Fibroblast of the aortic adventitia (primary cell): Measurements from ENCODE around the gene EDEM3. TPM values are rescaled to one million over a fixed set of nuclear protein-coding genes. Genes with fewer than 3 reads are reported as not detected.

Experiments used
- DNase-seq: peaks from one replicate; pipeline ENCODE4 v3.0.0-alpha.2; 2010; ENCODE audit warnings: low read depth
- H3K4me3 ChIP-seq: 2 replicates; pipeline ENCODE4 v1.5.1; 2011; ENCODE audit warnings: low read depth, mild to moderate bottlenecking, control low read depth, low read length, moderate library complexity
- CTCF ChIP-seq: IDR thresholded peaks from 2 replicates; pipeline ENCODE4 v1.5.1; 2011; ENCODE audit warnings: mild to moderate bottlenecking, low read length, control low read depth, inconsistent platforms; ENCODE audit not compliant: insufficient read depth
- total RNA-seq: library from RNA; depleted of rRNA; stranded (reverse); fragments of >200 nt; gene quantifications from 2 replicates; pipeline ENCODE4 v1.2.3, GENCODE V29; 2012; ENCODE audit warnings: low replicate concordance

Gene EDEM3
- total RNA-seq, 1 donor, result 47.0 TPM

DNA sequence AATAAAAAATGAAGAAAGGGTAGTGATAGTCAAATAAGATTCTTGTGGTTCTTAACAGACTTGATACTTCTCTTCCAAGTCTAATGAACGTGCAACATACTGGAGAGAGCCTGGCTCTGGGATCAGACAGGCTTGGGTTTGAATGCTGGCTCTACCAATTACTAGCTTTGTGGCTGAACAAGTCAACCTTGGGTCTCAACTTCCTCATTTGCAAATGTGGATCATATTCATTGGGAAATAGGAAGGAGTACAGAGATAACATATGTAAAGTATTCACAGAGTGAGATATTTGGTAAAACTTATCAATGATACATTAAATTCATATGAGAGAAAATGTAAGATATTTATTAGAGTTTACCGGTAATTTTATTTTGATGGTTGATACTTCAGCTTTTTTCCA is 2.0 kb downstream of the EDEM3 start:
- no peak overlapping the region for H3K4me3 ChIP-seq
- no peak for DNase-seq
- no peak for TF ChIP-seq CTCF

- TF ChIP-seq CTCF, result no peak
- H3K4me3 ChIP-seq, result no peak overlapping the region
- DNase-seq, result peak; percentile 43
Observed at GRCh38 chr1:184748740-184749139, 5.9 kb downstream of the EDEM3 start.

DNA sequence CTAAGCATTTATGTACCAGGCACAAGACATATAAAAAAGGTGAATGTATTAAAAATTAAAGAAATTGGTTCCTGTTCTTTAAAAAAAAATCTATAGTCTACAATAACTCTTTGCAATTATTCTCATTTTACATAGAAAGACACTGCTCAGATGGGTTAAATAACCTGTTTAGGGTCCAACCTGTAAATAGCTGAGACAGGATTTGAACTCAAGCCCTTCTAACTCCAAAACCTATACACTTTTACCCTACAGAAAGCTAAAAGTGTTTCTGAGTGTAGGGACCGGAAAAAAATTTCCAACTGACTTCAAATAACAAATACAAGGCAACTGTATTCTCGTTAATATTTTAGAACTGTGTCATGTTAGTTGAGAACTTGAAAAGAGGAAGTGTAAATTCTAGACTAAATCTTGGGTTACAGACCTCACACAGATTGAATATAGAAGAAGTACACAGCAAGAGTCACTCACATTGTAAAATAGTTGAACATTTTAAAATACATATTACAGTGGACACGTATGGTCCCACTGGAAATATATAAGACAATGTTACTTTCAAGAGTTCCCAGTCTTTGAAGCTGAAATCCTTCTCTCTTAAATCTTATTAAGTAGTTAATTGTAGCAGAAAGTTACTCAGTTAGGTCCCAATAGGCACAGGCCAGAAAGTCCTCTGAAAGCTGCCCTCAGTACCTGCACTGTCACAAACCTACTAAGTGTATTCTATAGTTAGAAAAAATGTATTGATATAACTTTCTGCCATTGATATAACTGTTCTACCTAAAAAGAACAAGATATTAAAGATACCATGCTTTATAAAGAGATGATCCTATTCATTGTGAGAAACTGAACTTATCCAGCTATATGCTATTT is 7.3 kb downstream of the EDEM3 start:
- TF ChIP-seq CTCF, result no peak
- no peak overlapping the region for H3K4me3 ChIP-seq
- no peak for DNase-seq

DNA sequence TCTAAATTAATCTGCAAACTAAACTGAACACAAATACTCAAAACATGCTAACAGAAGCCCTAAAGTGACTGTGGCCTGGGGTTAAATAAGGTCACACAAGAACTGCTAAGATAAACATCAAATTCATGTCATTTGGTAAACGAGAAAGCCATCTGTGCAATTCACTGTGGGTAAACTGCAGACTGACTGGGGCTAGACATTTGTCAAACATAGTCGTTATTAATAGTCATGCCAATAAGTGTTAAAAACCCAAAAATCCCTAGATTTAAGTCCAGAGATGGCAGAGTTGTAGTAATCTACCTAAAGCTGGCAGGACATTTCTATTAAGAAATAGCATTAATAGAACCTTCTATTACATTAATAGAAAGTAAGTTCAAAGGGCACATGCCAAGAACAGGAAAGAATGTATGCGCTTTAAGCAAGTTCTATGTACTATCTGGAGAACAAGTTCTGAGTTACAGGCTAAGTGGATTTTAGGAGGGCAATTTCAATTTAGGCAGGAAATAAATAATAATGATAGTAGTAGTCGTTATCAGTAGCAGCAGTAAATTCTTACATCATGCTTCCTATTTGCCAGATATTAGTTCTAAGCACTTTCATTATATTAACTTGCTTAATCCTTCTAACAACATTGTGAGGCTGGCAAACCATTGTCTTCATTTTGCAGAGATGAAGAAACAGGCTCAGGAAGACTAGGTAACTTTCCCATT is 8.6 kb downstream of the EDEM3 start:
- no peak overlapping the region for H3K4me3 ChIP-seq
- TF ChIP-seq CTCF, result no peak
- DNase-seq, result no peak

DNA sequence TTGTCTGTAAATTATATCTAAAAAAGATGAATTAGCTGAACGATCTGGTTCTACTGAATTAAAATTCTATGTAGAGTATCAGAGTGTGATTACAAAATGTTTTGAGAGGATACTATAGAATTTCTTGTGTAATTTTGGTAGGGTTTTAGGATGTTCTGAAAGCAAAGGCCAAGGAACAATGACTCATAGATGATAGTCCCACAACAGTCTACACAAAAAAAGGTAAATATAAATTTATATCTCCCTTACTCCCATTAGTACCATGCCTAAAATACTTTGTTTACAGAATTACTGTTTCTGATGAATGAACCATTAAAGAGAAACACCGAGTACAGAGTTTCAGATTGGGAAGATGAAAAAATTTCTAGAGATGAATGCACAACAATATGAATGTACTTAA is 9.5 kb downstream of the EDEM3 start:
- H3K4me3 ChIP-seq, result no peak overlapping the region
- TF ChIP-seq CTCF, result no peak
- no peak for DNase-seq

DNA sequence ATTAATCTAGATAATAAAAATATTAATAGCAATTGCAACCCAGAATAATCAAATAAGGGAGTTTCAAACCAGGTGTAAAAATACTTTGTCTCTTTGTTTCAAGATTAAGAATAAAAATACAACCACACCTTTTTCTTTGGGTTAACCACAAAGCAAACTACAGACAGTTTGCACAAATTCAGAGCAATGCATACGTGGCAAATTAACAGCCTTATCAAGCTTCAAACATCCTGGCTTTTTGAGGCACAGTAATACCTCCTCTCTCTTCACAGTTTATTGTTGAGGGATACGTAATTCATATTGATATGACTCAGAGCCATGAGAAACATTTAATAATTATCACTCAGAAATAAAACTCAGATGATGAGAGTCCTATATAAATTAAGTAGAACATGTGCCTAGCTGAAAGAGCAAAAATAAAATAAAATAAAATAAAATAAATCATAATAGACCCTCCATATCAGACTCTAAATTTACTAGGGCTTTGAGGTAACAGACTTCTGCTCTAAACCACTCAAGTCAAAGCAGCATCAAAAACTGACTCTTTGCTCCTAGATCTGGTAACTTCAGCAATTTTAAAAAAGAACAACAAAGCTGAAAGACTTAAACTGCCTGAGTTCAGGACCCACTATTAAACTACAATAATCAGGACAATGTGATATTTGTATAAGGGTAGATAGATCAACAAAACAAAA is 11.4 kb downstream of the EDEM3 start:
- TF ChIP-seq CTCF, result no peak
- H3K4me3 ChIP-seq, result no peak overlapping the region
- no peak for DNase-seq
